ENCODE measurements around the gene TNPO2.
"Not testable (repeated sequence)": the region's sequence is repeated elsewhere in the genome, so short reads cannot be mapped to it uniquely, and the experiment has no call there.

The TNPO2 gene

GRCh38 chr19:12705654-12706331 is 17.9 kb downstream of the TNPO2 start:
- no peak for DNase-seq (ENCODE audit: low read depth in 2 of 2)

- DNase-seq (ENCODE audit: low read depth in 2 of 2), result no peak
Observed at GRCh38 chr19:12705169-12705568, 18.6 kb downstream of the TNPO2 start.

- DNase-seq (ENCODE audit: low read depth in 2 of 2), result no peak
Observed at GRCh38 chr19:12703046-12703445, 20.7 kb downstream of the TNPO2 start.

GRCh38 chr19:12701596-12702282 is 22.0 kb downstream of the TNPO2 start:
- DNase-seq (ENCODE audit: low read depth in 2 of 2), result no peak

GRCh38 chr19:12698138-12698537 is 25.6 kb downstream of the TNPO2 start:
- no peak for DNase-seq (ENCODE audit: low read depth in 2 of 2)

- not testable (repeated sequence) for DNase-seq (ENCODE audit: low read depth in 2 of 2)
Observed at GRCh38 chr19:12697425-12697824, 26.3 kb downstream of the TNPO2 start.

- DNase-seq (ENCODE audit: low read depth in 2 of 2), result peak; percentile 90
Observed at GRCh38 chr19:12696366-12697335, 27.1 kb downstream of the TNPO2 start, which contains the start of gene FBXW9. Gene FBXW9, minus strand, starts transcription at chr19:12696631. Its CDS starts 50 bp downstream, at chr19:12696581.

GRCh38 chr19:12695997-12696365 is 27.8 kb downstream of the TNPO2 start:
- DNase-seq (ENCODE audit: low read depth in 2 of 2), result no peak

GRCh38 chr19:12695514-12695913 is 28.2 kb downstream of the TNPO2 start:
- no peak for DNase-seq (ENCODE audit: low read depth in 2 of 2)

- DNase-seq (ENCODE audit: low read depth in 2 of 2), result no peak
Observed at GRCh38 chr19:12695096-12695495, 28.6 kb downstream of the TNPO2 start.

GRCh38 chr19:12694641-12695040 is 29.1 kb downstream of the TNPO2 start:
- DNase-seq (ENCODE audit: low read depth in 2 of 2), result no peak

- DNase-seq (ENCODE audit: low read depth in 2 of 2), result no peak
Observed at GRCh38 chr19:12692960-12693359, 30.8 kb downstream of the TNPO2 start.

GRCh38 chr19:12689581-12690216 is 34.0 kb downstream of the TNPO2 start:
- DNase-seq (ENCODE audit: low read depth in 2 of 2), result no peak

- DNase-seq (ENCODE audit: low read depth in 2 of 2), result no peak
Observed at GRCh38 chr19:12689012-12689411, 34.7 kb downstream of the TNPO2 start.

GRCh38 chr19:12687496-12688196 is 36.1 kb downstream of the TNPO2 start, which contains the start of gene GNG14:
Gene GNG14, plus strand, starts transcription at chr19:12687998. Its CDS starts 51 bp downstream, at chr19:12688049.
- DNase-seq (ENCODE audit: low read depth in 2 of 2), result no peak

GRCh38 chr19:12685831-12686230 is 37.9 kb downstream of the TNPO2 start:
- no peak for DNase-seq (ENCODE audit: low read depth in 2 of 2)

GRCh38 chr19:12681074-12681987 is 42.4 kb downstream of the TNPO2 start, which contains the start of gene DHPS:
Gene DHPS, minus strand, starts transcription at chr19:12681880. Its CDS starts 114 bp downstream, at chr19:12681766.
- peak; percentile 95 to 96 for DNase-seq (ENCODE audit: low read depth in 2 of 2)

- no peak for DNase-seq (ENCODE audit: low read depth in 2 of 2)
Observed at GRCh38 chr19:12680034-12680433, 43.7 kb downstream of the TNPO2 start.

- DNase-seq (ENCODE audit: low read depth in 2 of 2), result not testable (repeated sequence)
Observed at GRCh38 chr19:12678039-12678438, 45.7 kb downstream of the TNPO2 start.

GRCh38 chr19:12676928-12677327 is 46.8 kb downstream of the TNPO2 start:
- DNase-seq (ENCODE audit: low read depth in 2 of 2), result no peak
